H1 (cell line): ENCODE results near the gene FLT1. TPM values are rescaled to one million over a fixed set of nuclear protein-coding genes. Genes with fewer than 3 reads are reported as not detected.

Source experiments
- CTCF ChIA-PET: fragments of 300-600 bp; sonication (Branson Sonifier 250); formaldehyde crosslinking; loops from one replicate; lab custom pipeline; 2021; ENCODE audit not compliant: partially characterized antibody; lab: Charles Lee
- POLR2A ChIA-PET: fragments of 300-600 bp; sonication (Branson Sonifier 250); formaldehyde crosslinking; loops from one replicate; lab custom pipeline; 2021; ENCODE audit warnings: inconsistent platforms; ENCODE audit not compliant: partially characterized antibody; lab: Charles Lee
- DNase-seq, 2 experiments: peaks; one replicate each; pipeline versions ENCODE4 v3.0.0 to v3.0.0-alpha.2; 2010 to 2022; ENCODE audit warnings: low spot score in 2 of 2, low read depth in 1 of 2, mixed read lengths in 1 of 2
- FAIRE-seq: peaks from 2 replicates; lab custom pipeline; 2011; peaks lifted over from hg19 to GRCh38; lab: Jason Lieb, UNC
- H2AFZ ChIP-seq: 2 replicates; pipeline ENCODE4 v1.8.1; 2012; ENCODE audit warnings: low read length, inconsistent platforms
- H2AK5ac ChIP-seq: 2 replicates; pipeline ENCODE4 v1.6.1; 2013; ENCODE audit warnings: low read depth, low read length
- H2BK120ac ChIP-seq: replicated peaks from 2 replicates; pipeline ENCODE3; 2013; ENCODE audit warnings: low read depth, low read length, inconsistent platforms
- H2BK12ac ChIP-seq: 2 replicates; pipeline ENCODE4 v1.6.1; 2013; ENCODE audit warnings: low read depth, low read length
- H2BK15ac ChIP-seq: 2 replicates; pipeline ENCODE4 v1.6.1; 2013; ENCODE audit warnings: low read length
- H2BK20ac ChIP-seq: 2 replicates; pipeline ENCODE4 v1.6.1; 2013; ENCODE audit warnings: low read length
- H2BK5ac ChIP-seq: 2 replicates; pipeline ENCODE4 v1.6.1; 2013; ENCODE audit warnings: low read depth, low read length
- H3K14ac ChIP-seq: 2 replicates; pipeline ENCODE4 v1.6.1; 2013; ENCODE audit warnings: inconsistent platforms; ENCODE audit not compliant: insufficient read length
- H3K18ac ChIP-seq: 2 replicates; pipeline ENCODE4 v1.6.1; 2013; ENCODE audit warnings: low read length; ENCODE audit errors: extremely low read depth
- H3K23ac ChIP-seq: 2 replicates; pipeline ENCODE4 v1.6.1; 2013; ENCODE audit warnings: inconsistent platforms; ENCODE audit not compliant: insufficient read length
- H3K23me2 ChIP-seq: 2 replicates; pipeline ENCODE4 v1.6.1; 2013; ENCODE audit warnings: low read depth, low read length
- H3K27ac ChIP-seq: 2 replicates; pipeline ENCODE4 v1.6.1; 2011; ENCODE audit warnings: low read depth, low read length, inconsistent platforms
- H3K27me3 ChIP-seq, 4 experiments: replicated peaks in 1 of 4; 1 replicate in 1 of 4; 2 replicates in 3 of 4; pipeline versions ENCODE4 v1.6.1 to v1.8.1; 2011 to 2013; ENCODE audit warnings: low read length in 3 of 4, mild to moderate bottlenecking in 3 of 4, inconsistent platforms in 2 of 4, mixed read lengths in 2 of 4, moderate library complexity in 1 of 4; ENCODE audit not compliant: control insufficient read depth in 3 of 4, insufficient read depth in 3 of 4; ENCODE audit errors: extremely low read depth in 1 of 4
- H3K36me3 ChIP-seq, 4 experiments: 2 replicates each; pipeline versions ENCODE4 v1.6.1 to v1.8.1; 2011 to 2013; ENCODE audit warnings: mild to moderate bottlenecking in 4 of 4, low read length in 3 of 4, moderate library complexity in 2 of 4, control low read depth in 1 of 4, inconsistent platforms in 1 of 4; ENCODE audit not compliant: insufficient read depth in 4 of 4, control insufficient read depth in 2 of 4
- H3K4ac ChIP-seq: replicated peaks from 2 replicates; pipeline ENCODE3; 2013; ENCODE audit warnings: low read length, low read depth, mixed read lengths, inconsistent platforms; ENCODE audit not compliant: insufficient read length
- H3K4me1 ChIP-seq, 4 experiments: replicated peaks in 1 of 4; 1 replicate in 1 of 4; 2 replicates in 3 of 4; pipeline versions ENCODE4 v1.6.1 to v1.8.1; 2011 to 2013; ENCODE audit warnings: low read length in 3 of 4, inconsistent platforms in 2 of 4, mixed read lengths in 1 of 4; ENCODE audit not compliant: insufficient read depth in 4 of 4, control insufficient read depth in 3 of 4
- H3K4me2 ChIP-seq, 2 experiments: 2 replicates each; pipeline versions ENCODE4 v1.6.1 to v1.8.1; 2011 to 2013; ENCODE audit warnings: low read depth in 2 of 2, low read length in 2 of 2, control low read depth in 1 of 2, inconsistent platforms in 1 of 2, mild to moderate bottlenecking in 1 of 2; ENCODE audit not compliant: insufficient read depth in 1 of 2
- H3K4me3 ChIP-seq, 4 experiments: fragments of 200-600, 300-600 bp in 1 of 4; sonication (generic), shearing (Covaris generic), sonication (Bioruptor Twin) in 1 of 4; 2 replicates each; pipeline versions ENCODE4 v1.5.1 to v1.8.1; 2011 to 2016; ENCODE audit warnings: low read length in 4 of 4, low read depth in 3 of 4, control low read depth in 2 of 4, inconsistent platforms in 2 of 4, mild to moderate bottlenecking in 2 of 4, mixed read lengths in 1 of 4, moderate library complexity in 1 of 4; ENCODE audit not compliant: insufficient read depth in 2 of 4; ENCODE audit errors: extremely low read depth in 1 of 4
- H3K56ac ChIP-seq: replicated peaks from 2 replicates; pipeline ENCODE3; 2013; ENCODE audit warnings: low read depth, mild to moderate bottlenecking, mixed read lengths, low read length, inconsistent platforms; ENCODE audit not compliant: insufficient read length
- H3K79me1 ChIP-seq: 2 replicates; pipeline ENCODE4 v1.6.1; 2013; ENCODE audit warnings: low read depth, low read length, control low read depth
- H3K79me2 ChIP-seq, 2 experiments: 2 replicates each; pipeline versions ENCODE4 v1.6.1 to v1.8.1; 2012 to 2013; ENCODE audit warnings: low read length in 2 of 2, mild to moderate bottlenecking in 2 of 2, inconsistent platforms in 1 of 2; ENCODE audit not compliant: insufficient read depth in 2 of 2, control insufficient read depth in 1 of 2
- H3K9ac ChIP-seq, 4 experiments: replicated peaks in 1 of 4; 1 replicate in 1 of 4; 2 replicates in 3 of 4; pipeline versions ENCODE4 v1.6.1 to v1.8.1; 2011 to 2013; ENCODE audit warnings: low read depth in 3 of 4, low read length in 3 of 4, control low read depth in 2 of 4, mild to moderate bottlenecking in 2 of 4, moderate library complexity in 2 of 4, inconsistent platforms in 1 of 4; ENCODE audit errors: extremely low read depth in 1 of 4
- H3K9me3 ChIP-seq, 2 experiments: 2 replicates each; pipeline versions ENCODE4 v1.6.1 to v1.8.1; 2012 to 2013; ENCODE audit warnings: mild to moderate bottlenecking in 2 of 2, moderate library complexity in 2 of 2, control low read depth in 1 of 2, inconsistent platforms in 1 of 2, low read depth in 1 of 2, low read length in 1 of 2, mixed read lengths in 1 of 2; ENCODE audit not compliant: insufficient read depth in 2 of 2
- H4K20me1 ChIP-seq, 2 experiments: replicated peaks in 1 of 2; 2 replicates each; pipeline versions ENCODE3 to v1.8.1; 2011 to 2013; ENCODE audit warnings: inconsistent platforms in 2 of 2, low read length in 2 of 2, mild to moderate bottlenecking in 1 of 2; ENCODE audit not compliant: insufficient read depth in 2 of 2, control insufficient read depth in 1 of 2
- H4K5ac ChIP-seq: 2 replicates; pipeline ENCODE4 v1.6.1; 2013; ENCODE audit warnings: low read length, low read depth, mixed read lengths, inconsistent platforms; ENCODE audit not compliant: insufficient read length
- H4K8ac ChIP-seq: 2 replicates; pipeline ENCODE4 v1.8.0; 2013; ENCODE audit warnings: mild to moderate bottlenecking, moderate library complexity, low read length, inconsistent platforms; ENCODE audit not compliant: insufficient read depth; ENCODE audit errors: extremely low read depth
- H4K91ac ChIP-seq: replicated peaks from 2 replicates; pipeline ENCODE3; 2013; ENCODE audit warnings: low read length, mixed read lengths, inconsistent platforms; ENCODE audit not compliant: insufficient read length
- ASH2L ChIP-seq: fragments of 200-600, 300-600 bp; sonication (generic); IDR thresholded peaks from one replicate; pipeline ENCODE4 v1.7.1; 2017; ENCODE audit warnings: low read length
- BCL11A ChIP-seq, 2 experiments: IDR thresholded peaks; one replicate each; pipeline ENCODE4 v1.6.1; 2011; ENCODE audit warnings: low read depth in 2 of 2, low read length in 2 of 2, mild to moderate bottlenecking in 2 of 2
- EP300 ChIP-seq, 2 experiments: IDR thresholded peaks; 1 replicate in 1 of 2; 2 replicates in 1 of 2; pipeline ENCODE4 v1.6.1; 2011 to 2012; ENCODE audit warnings: low read depth in 2 of 2, low read length in 2 of 2, mild to moderate bottlenecking in 2 of 2, borderline replicate concordance in 1 of 2, inconsistent platforms in 1 of 2, moderate library complexity in 1 of 2
- JUN ChIP-seq: IDR thresholded peaks from 2 replicates; pipeline ENCODE4 v1.6.1; 2011; ENCODE audit warnings: low read depth, mild to moderate bottlenecking, improper control_type of control experiment, low read length
- MAFK ChIP-seq: IDR thresholded peaks from 2 replicates; pipeline ENCODE4 v1.6.1; 2012; ENCODE audit warnings: low read depth, mild to moderate bottlenecking, improper control_type of control experiment, low read length
- RAD21 ChIP-seq, 2 experiments: IDR thresholded peaks in 1 of 2; conservative IDR thresholded peaks in 1 of 2; 2 replicates each; pipeline ENCODE4 v1.6.1; 2011; ENCODE audit warnings: low read depth in 2 of 2, low read length in 2 of 2, improper control_type of control experiment in 1 of 2, inconsistent platforms in 1 of 2, mild to moderate bottlenecking in 1 of 2, moderate library complexity in 1 of 2
- SP2 ChIP-seq: IDR thresholded peaks from 2 replicates; pipeline ENCODE4 v1.6.1; 2012; ENCODE audit warnings: mild to moderate bottlenecking, low read length, inconsistent platforms
- TAF1 ChIP-seq: IDR thresholded peaks from 2 replicates; pipeline ENCODE4 v1.6.1; 2011; ENCODE audit warnings: mild to moderate bottlenecking, low read depth, low read length
- polyA plus RNA-seq, 7 experiments: library from polyadenylated mRNA; depleted of rRNA in 3 of 7; stranded (reverse) in 5 of 7; unstranded in 2 of 7; fragments of >200 nt in 5 of 7; fragments of 200-250 nt in 2 of 7; gene quantifications; 1 replicate in 5 of 7; 2 replicates in 1 of 7; 4 replicates in 1 of 7; pipeline versions ENCODE4 v1.2.1 to v1.2.3, GENCODE V29; 2011 to 2013; ENCODE audit warnings: missing spikeins in 2 of 7, mixed read lengths in 2 of 7
- total RNA-seq: library from RNA; stranded (reverse); fragmentation: NEBNext Ultra II Directional; extraction: Animal tissue kit (Norgen Biotek cat#: 25700); gene quantifications from 2 replicates; pipeline ENCODE4 v1.2.1, GENCODE V29; 2021
- TF ChIP-seq, protein P1 (sequence below): IDR thresholded peaks from 2 replicates; pipeline ENCODE4 v1.6.1; 2011; ENCODE audit warnings: low read depth, mild to moderate bottlenecking, low read length; ENCODE audit not compliant: insufficient read depth
- TF ChIP-seq, protein P2 (sequence below): IDR thresholded peaks from 2 replicates; pipeline ENCODE4 v1.6.1; 2011; ENCODE audit warnings: low read length, improper control_type of control experiment

FLT1 gene
- total and polyA plus RNA-seq, 2 of the 8 experiments (the other 6 are each of a cell fraction or from before 2014, with no cell fraction given) = 19.7 to 90.2 TPM

DNA sequence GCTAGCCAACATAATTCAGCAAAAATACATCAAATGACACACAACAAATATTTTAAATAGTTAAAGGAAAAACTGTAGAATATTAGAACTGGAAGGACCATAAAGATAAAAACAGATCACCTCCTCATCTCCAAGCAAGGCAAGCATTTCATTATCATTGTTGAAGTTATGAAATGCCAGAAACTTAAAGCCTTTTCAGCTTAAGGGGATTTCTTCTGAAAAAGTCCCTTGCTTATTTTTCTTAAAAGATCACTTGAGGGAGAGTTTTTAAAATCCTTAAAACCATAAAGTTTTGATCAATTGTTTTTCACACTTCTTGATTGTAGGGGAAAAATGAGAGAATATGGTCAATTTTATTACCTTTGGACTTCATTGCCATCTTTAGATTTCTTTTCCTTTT is 37.4 kb downstream of the FLT1 start:
- Histone ChIP-seq H2BK120ac (no peak overlapping the region), H3K23me2 (no peaks in the 10 kb centered on the region), H3K27ac (no peak overlapping the region), H3K9ac (no peak overlapping the region), H4K91ac (no peak overlapping the region), H3K23ac (no peak overlapping the region), H2AK5ac (no peak overlapping the region), H3K56ac (no peak overlapping the region), H4K8ac (no peak overlapping the region), H4K5ac (no peak overlapping the region), H3K14ac (no peak overlapping the region), H3K79me1 (no peaks in the 10 kb centered on the region), H3K36me3 (peaks cover 0 to 54% (median 27%) of the 10 kb centered on the region in 4 experiments; a peak in 6 of 8 replicates), H3K4me1 (peaks cover 0 to 20% (median 2%) of the 10 kb centered on the region in 4 experiments; a peak in 5 of 7 replicates), H2BK5ac (no peak overlapping the region), H3K9me3 (no peaks in the 10 kb centered on the region), H4K20me1 (no peaks in the 10 kb centered on the region), H2BK12ac (no peak overlapping the region), H3K4me2 (no peak overlapping the region), H3K4ac (no peak overlapping the region), H2AFZ (no peak overlapping the region), H3K79me2 (peaks cover 0 to 24% of the 10 kb centered on the region in 2 experiments; a peak in 2 of 4 replicates), H3K4me3 (no peak overlapping the region), H3K18ac (no peak overlapping the region), H2BK20ac (no peak overlapping the region), H2BK15ac (no peak overlapping the region), H3K27me3 (no peaks in the 10 kb centered on the region)
- FAIRE-seq = no peak
- ChIA-PET CTCF (no interaction called here), POLR2A (no interaction called here)
- TF ChIP-seq, protein P1, sequence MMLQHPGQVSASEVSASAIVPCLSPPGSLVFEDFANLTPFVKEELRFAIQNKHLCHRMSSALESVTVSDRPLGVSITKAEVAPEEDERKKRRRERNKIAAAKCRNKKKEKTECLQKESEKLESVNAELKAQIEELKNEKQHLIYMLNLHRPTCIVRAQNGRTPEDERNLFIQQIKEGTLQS = no peak
- TF ChIP-seq TAF1 = no peak
- TF ChIP-seq BCL11A (IDR thresholded peaks at IDR 0.05; ENCODE audit: low read depth in 2 of 2, low read length in 2 of 2) = no peak
- TF ChIP-seq JUN = no peak
- TF ChIP-seq ASH2L = no peak
- no peak for TF ChIP-seq MAFK
- TF ChIP-seq EP300 (IDR thresholded peaks at IDR 0.05; ENCODE audit: borderline replicate concordance in 1 of 2, low read depth in 2 of 2, low read length in 2 of 2) = no peak
- no peak for TF ChIP-seq SP2
- TF ChIP-seq, protein P2, sequence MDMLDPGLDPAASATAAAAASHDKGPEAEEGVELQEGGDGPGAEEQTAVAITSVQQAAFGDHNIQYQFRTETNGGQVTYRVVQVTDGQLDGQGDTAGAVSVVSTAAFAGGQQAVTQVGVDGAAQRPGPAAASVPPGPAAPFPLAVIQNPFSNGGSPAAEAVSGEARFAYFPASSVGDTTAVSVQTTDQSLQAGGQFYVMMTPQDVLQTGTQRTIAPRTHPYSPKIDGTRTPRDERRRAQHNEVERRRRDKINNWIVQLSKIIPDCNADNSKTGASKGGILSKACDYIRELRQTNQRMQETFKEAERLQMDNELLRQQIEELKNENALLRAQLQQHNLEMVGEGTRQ = no peak
- TF ChIP-seq RAD21 (IDR thresholded peaks at IDR 0.05 in 1 of 2, conservative IDR thresholded peaks at IDR 0.05 in 1 of 2; ENCODE audit: low read depth in 2 of 2, low read length in 2 of 2) = no peak
- no peak for DNase-seq
